Fibroblast of villous mesenchyme (primary cell): ENCODE results near the gene GPR107. TPM values are rescaled to one million over a fixed set of nuclear protein-coding genes. Genes with fewer than 3 reads are reported as not detected.
A peak's percentile ranks its signal among the peaks of the same experiment; 100 is the strongest.

Experiments
- DNase-seq: peaks from one replicate; pipeline ENCODE4 v3.0.0-alpha.2; 2010; ENCODE audit warnings: low read depth
- H3K4me3 ChIP-seq: 2 replicates; pipeline ENCODE4 v1.5.1; 2011; ENCODE audit warnings: low read depth, mild to moderate bottlenecking, low read length
- total RNA-seq: library from RNA; depleted of rRNA; stranded (reverse); fragments of >200 nt; gene quantifications from 2 replicates; pipeline ENCODE4 v1.2.3, GENCODE V29; 2012
- TF ChIP-seq, protein P1 (sequence below): IDR thresholded peaks from 2 replicates; pipeline ENCODE4 v1.5.1; 2012; ENCODE audit warnings: low read depth, mild to moderate bottlenecking, low read length; ENCODE audit not compliant: insufficient read depth

GPR107 gene
- total RNA-seq, 1 donor: 38.0 TPM

DNA sequence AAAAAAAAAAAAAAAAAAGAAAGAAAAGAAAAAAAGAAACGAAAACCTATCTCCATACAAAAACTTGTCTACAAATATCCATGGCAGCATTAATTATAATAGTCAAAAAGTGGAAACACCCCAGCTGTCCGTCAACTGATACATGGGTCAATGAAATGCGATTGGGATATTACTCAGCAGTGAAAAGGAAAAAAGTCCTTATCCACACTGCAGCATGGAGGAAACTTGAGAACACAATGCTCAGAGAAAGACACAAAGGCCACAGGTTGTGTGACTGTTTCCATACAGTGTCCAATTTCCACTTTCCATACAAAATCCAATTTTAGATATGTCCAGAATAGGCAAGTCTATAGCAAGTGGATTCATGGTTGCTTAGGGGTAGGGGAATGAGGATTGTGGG is 94.2 kb downstream of the GPR107 start:
- TF ChIP-seq, protein P1, sequence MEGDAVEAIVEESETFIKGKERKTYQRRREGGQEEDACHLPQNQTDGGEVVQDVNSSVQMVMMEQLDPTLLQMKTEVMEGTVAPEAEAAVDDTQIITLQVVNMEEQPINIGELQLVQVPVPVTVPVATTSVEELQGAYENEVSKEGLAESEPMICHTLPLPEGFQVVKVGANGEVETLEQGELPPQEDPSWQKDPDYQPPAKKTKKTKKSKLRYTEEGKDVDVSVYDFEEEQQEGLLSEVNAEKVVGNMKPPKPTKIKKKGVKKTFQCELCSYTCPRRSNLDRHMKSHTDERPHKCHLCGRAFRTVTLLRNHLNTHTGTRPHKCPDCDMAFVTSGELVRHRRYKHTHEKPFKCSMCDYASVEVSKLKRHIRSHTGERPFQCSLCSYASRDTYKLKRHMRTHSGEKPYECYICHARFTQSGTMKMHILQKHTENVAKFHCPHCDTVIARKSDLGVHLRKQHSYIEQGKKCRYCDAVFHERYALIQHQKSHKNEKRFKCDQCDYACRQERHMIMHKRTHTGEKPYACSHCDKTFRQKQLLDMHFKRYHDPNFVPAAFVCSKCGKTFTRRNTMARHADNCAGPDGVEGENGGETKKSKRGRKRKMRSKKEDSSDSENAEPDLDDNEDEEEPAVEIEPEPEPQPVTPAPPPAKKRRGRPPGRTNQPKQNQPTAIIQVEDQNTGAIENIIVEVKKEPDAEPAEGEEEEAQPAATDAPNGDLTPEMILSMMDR: no peak

DNA sequence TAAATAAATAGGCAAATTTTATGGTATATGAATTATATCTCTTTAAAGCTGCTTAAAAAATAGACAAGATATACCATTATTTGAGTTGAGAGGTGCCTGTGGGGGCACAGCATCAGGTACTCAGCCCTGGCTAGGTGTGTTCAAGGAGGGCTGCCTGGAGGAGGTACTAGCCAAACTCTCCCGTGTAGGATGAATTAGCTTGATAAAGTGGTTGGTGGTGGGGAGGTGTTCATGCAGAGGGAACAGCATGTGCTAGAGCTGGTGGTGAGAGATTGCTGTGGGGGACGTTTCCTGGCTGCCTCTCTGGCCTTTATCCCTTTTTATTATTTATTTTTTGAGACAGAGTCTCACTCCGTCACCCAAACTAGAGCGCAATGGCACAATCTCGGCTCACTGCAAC is 95.3 kb downstream of the GPR107 start:
- H3K4me3 ChIP-seq: no peak overlapping the region
- no peak for DNase-seq
- TF ChIP-seq, protein P1: no peak

More for the DNA sequence above, 94.2 kb downstream of the GPR107 start:
- no peak overlapping the region for H3K4me3 ChIP-seq
- DNase-seq: no peak

DNA sequence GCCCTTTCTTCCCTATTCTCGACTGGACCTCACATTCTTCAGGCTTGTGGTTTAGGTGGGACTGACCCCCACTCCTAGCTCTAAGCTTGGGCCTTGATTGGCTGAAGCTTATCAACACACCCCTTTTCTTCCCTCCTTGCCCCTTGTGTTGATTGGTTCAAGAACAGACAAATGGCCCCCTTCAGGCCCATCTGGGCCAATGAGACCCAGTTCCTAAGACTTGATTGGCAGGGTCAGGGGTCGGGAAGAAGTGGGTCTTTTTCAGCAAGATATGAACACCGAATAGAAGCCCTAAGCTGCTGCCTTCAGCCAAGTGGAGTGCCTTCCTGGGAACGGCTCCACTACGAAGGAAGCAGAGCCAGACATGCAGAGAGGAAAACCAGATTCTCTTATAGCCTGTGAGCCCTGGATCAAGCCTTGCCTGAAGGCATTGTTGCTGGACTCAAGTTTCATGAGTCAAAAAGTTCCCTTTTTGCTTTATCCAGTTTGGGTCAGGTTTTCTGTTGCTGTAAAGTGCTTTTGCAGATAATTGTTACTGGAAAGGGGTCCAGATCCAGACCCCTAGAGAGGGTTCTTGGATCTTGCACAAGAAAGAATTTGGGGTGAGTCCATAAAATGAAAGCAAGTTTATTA is 96.1 kb downstream of the GPR107 start:
- TF ChIP-seq, protein P1: no peak
- no peak for DNase-seq
- no peak overlapping the region for H3K4me3 ChIP-seq

DNA sequence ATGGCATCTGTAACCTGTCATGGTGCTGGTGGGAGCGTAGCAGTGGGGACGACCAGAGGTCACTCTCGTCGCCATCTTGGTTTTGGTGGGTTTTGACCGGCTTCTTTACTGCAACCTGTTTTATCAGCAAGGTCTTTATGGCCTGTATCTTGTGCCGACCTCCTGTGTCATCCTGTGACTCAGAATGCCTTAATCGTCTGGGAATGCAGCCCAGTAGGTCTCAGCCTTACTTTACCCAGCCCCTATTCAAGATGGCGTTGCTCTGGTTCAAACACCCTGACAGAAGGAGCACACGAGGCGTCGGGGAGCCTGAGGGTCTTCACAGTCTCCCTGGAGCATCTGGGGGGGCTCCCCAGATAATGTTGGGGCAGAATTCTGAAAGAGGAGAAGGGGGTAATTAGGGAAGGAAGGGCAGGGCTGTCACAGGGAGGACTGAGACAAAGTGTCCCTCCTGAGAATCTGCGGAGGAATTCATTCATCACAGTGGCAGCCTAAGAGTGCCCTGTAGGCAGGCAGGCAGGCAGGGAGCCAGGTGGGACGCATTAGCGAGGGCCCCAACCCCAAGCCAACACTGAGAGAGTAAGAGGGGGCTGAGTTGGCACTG is 97.2 kb downstream of the GPR107 start:
- no peak overlapping the region for H3K4me3 ChIP-seq
- DNase-seq: peak; percentile 55
- TF ChIP-seq, protein P1: no peak

DNA sequence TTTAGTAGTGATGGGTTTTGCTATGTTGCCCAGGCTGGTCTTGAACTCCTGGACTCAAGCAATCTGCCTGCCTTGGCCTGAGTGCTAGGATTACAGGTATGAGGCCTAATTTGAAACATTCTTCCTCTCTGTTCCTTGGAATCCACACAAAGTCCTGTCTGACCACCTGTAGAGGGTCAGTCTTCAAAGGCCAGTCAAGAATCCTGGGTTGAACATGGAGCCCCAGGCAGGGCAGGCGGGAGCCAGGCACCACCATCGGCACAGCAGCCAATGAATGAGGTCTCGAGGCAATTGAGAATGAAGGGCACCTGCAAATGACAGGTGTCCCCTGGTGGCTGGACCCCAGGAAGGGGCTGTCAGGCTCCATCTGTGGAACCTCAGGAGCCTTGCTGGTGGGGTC is 101.1 kb downstream of the GPR107 start:
- DNase-seq: no peak
- TF ChIP-seq, protein P1: no peak

DNA sequence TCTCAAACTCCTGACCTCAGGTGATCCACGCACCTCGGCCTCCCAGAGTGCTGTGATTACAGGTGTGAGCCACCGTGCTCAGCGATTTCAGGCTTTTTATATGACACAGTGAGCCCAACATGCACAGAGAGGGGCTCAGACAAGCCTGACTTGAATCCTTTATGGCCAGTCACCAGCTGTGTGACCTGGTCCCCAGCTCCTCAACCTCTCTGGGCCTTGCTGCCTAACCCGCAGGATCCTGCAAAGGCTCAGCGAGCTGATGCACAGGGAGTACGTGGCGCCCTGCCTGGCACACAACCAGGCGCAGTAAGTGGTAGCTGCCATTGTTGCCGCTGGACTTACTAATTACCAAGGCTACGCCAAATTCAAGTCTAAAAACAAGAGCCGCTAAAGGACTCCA is 101.9 kb downstream of the GPR107 start:
- no peak for DNase-seq
- no peak overlapping the region for H3K4me3 ChIP-seq
- TF ChIP-seq, protein P1: no peak

More for the DNA sequence above, 101.1 kb downstream of the GPR107 start:
- no peak overlapping the region for H3K4me3 ChIP-seq

DNA sequence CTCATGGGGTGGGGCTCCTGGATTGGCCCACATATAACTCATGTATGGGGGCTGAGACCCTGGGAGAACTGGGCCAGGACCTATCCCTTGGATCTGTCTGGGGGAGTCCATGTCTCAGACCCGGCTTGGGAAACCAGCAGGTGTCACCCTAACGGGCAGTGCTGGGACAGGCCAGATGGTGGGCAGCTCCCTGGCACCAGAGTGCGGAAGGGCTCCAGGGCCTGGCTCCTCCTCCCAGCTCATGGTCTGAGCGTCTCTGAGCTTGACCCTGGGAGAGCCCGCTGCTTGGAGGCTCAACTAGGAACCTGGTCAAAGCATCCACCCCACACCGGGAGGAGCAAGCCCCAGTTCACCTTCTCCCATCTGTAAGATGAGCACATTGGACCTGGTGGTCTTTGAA is 103.0 kb downstream of the GPR107 start:
- no peak overlapping the region for H3K4me3 ChIP-seq
- no peak for DNase-seq
- TF ChIP-seq, protein P1: peak; percentile 17
